Measurements from ENCODE around the gene CCDC179. TPM values are rescaled to one million over a fixed set of nuclear protein-coding genes. Genes with fewer than 3 reads are reported as not detected.

Gene CCDC179
- not detected in 2 replicates for total RNA-seq

- DNase-seq: no peak
Observed at GRCh38 chr11:22860241-22860640, at the start of gene CCDC179. TSS of gene CCDC179 (minus strand) at chr11:22860474. CDS start at chr11:22860421, 53 bp downstream.

GRCh38 chr11:22903782-22904181 lies 43.5 kb upstream of the CCDC179 start:
- no peak for DNase-seq

DNA sequence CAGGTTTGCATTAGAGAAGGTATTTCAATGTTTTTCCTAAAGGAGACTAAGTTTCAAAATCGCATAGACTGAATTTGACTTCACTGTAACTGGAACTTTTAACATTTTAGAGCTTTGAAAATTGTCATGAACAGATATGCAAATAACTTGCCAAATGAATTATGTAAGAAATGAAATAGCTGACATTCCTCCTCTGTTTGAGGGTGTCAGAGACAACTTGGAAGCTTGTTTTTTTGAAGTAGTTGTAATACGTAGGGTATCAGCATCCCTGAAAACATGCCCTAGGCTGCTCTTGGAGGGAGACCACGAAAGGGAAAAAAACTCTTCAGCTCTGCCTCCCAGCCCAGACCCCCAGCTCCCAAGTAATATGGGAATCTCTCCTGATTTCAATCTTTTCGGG lies 41.3 kb upstream of the CCDC179 start:
- no peak for DNase-seq

- DNase-seq: no peak
Observed at GRCh38 chr11:22900764-22901486, 40.7 kb upstream of the CCDC179 start.

DNA sequence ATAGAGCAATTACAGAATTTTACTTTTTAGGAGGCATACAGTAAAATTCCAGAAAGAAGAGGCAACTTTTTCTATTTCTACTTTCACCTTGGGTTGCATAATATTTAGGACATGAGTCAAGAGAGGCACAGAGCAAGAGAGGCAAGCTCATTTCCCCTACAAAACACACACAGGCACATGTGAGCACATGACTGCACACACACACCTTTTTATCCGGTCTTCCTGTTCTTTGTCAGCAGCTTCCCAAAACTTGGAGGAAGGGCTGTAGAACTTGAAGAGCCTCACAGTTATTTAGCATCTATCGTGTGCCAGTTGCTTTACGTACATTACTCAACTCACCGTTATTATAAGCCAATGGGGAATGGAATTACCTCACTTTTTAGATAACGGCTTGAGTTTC lies 37.8 kb upstream of the CCDC179 start:
- DNase-seq: no peak

GRCh38 chr11:22890227-22890626 lies 30.0 kb upstream of the CCDC179 start:
- DNase-seq: no peak

GRCh38 chr11:22884217-22884616 lies 23.9 kb upstream of the CCDC179 start:
- DNase-seq: no peak

- peak; percentile 4 for DNase-seq
Observed at GRCh38 chr11:22879630-22880029, 19.4 kb upstream of the CCDC179 start.

DNA sequence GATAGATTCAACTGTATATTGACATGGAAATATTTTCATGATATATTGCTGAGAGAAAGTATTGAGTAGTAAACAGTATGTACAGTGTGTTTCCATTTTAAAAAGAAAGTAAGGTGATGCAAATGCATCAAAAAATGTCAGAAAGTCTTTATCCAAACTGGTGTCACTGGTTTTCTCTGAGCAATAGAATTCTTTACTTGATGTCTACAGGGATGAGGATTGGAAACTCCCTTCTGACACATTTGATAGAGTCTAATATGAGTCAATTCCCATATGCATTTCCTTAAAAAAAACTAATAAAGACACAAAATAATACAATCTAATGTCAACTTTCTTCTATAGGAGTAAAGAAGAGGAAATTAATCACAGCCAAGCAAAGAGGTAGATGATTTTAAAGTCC lies 18.3 kb upstream of the CCDC179 start:
- no peak for DNase-seq

GRCh38 chr11:22878039-22878438 lies 17.8 kb upstream of the CCDC179 start:
- DNase-seq: no peak

GRCh38 chr11:22875869-22876473 lies 15.7 kb upstream of the CCDC179 start:
- DNase-seq: peak; percentile 91

DNA sequence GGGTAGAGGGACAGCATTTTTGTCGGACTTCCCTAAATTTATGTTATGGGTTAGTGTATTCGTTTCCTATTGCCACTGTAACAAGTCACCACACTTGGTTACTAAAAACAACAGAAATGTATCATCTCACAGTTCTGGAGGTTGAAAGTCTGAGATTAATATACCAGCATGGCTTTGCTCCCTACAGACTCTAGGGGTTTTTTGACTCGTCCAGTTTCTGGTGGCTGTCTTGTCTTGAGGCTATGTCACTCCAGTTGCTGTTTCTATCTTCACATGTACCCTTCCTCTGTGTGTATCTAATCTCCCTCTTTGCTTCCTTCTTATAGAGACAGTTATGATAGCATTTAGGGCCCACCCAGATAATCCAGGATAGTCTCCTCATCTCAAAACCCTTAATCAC lies 9.1 kb upstream of the CCDC179 start:
- no peak for DNase-seq

- DNase-seq: no peak
Observed at GRCh38 chr11:22859756-22860155, 518 bp downstream of the CCDC179 start.

DNA sequence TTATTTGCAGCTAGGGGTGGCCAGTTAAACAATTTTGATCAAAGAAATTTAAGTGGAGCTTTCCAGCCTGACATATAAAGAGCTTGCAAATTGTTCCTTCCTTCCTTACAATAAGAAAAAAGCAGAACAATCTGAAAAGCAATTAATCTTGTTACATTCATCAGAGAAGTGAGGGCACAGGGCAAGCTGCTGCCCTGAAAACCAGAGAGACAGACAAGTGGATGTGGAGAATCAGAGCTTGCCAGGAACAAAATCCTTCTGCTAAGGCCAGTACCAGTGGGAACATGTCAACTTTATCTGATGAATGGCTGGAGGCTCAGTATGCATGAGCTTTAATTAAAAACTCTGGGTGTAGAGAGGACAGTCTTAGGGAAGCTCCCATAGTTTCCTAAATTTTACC lies 8.8 kb downstream of the CCDC179 start:
- DNase-seq: no peak

DNA sequence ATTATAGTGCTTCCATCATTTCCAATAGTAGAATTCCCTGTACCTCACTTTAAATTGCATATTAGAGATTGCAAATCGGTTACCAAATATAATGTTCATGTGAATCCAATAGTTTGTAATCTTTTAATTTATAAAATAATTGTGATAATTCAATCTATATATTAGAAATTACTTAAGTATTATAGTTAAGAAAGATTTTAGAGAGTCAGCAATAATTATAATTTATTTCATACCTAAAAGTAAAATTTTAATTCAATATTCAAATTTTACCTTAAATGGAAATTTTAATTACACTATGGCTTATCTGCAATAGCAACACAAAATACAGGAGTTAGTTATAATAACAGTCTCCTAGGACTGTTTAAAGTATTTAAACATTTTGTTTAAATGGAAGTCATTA lies 13.5 kb downstream of the CCDC179 start:
- DNase-seq: no peak

- peak; percentile 57 for DNase-seq
Observed at GRCh38 chr11:22832315-22833015, 27.8 kb downstream of the CCDC179 start.

GRCh38 chr11:22830082-22830414 lies 30.2 kb downstream of the CCDC179 start:
- no peak for DNase-seq

DNA sequence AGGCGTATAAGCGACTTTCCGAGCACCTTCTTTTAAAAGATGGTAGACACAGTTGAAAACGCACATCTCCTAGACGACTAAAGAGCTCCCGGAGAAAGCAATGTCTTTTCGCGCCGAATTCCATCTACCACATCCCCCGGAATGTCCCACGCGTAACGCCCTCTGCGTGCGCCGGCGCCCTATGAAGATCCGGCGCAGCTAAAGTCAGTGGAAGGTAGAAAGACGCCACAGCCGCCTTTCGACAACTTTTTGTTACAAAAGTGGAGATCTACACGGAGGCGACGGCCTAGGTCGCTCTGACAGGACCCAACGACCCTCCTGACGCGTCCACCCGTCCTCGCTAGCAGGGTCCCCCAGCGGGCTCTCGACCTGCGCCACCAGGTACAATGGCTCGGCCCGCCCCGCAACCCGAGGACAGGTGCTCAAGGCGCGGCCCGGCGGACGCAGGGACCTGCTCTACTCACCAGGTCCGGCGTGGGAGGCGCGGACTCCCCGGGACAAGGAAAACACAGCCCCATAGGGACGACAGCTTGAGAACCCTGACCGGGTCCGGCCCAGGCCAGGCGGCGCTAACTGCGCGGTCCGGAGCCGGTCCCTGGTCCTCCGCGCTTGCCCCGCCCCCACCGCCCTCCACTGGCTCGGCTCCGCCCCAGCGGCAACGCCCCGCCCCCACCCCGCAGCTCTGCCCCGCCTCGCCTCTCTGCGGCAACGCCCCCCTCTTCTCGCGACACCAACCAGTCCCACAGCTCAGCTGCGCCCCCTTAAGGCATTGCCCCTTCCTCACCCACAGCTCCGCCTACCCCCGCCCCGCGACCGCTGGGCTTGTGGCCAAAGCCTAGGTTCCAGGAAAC lies 30.8 kb downstream of the CCDC179 start, which contains the start of gene SVIP:
Gene SVIP, minus strand, starts transcription at position 571 of the 851 bp plus-strand sequence. Its CDS starts 53 bp downstream, at position 518.
- peak; percentile 99 for DNase-seq

GRCh38 chr11:22828373-22828772 lies 31.9 kb downstream of the CCDC179 start:
- no peak for DNase-seq

- no peak for DNase-seq
Observed at GRCh38 chr11:22822203-22822602, 38.1 kb downstream of the CCDC179 start.

DNA sequence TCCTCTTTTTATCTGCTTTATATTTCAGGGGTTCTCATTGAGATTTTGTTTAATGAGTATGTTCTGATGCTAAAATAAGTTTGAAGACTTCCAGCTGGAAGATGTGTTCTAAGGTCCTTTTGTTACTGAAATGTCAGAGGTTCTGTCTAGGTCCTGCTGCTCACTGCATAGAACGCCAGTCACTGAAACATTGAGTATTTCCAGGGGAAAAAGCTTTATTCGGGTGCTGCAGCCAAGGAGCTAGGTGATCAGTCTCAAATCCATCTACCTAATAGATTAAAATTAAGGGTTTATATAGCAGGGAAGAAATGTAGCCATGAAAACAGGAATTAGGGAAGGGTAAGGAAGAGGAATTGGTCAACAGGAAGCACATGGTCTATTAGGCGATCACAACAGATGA lies 50.4 kb downstream of the CCDC179 start:
- DNase-seq: no peak

- DNase-seq: peak; percentile 93
Observed at GRCh38 chr11:22808571-22809197, 51.6 kb downstream of the CCDC179 start.

Data from dermis blood vessel endothelial cell (primary cell).